B cell (primary cell): Measurements from ENCODE around the gene MAD2L2.

Source experiments
- CTCF ChIP-seq: fragments of 200-600 bp; IDR thresholded peaks from one replicate; pipeline ENCODE4 v1.8.0; 2022; ENCODE audit warnings: antibody characterized with exemption, mild to moderate bottlenecking
- EZH2 ChIP-seq: IDR thresholded peaks from 2 replicates; pipeline ENCODE4 v1.6.1; 2012; ENCODE audit warnings: borderline replicate concordance, low read depth, mild to moderate bottlenecking, moderate library complexity, low read length; ENCODE audit not compliant: insufficient read depth, poor library complexity, severe bottlenecking

GRCh38 chr1:11638121-11638520 lies 42.8 kb downstream of the MAD2L2 start:
- TF ChIP-seq EZH2: no peak
- no peak for TF ChIP-seq CTCF
